Suprapubic skin (tissue), 4 donors: ENCODE data around the gene SLC16A11. TPM values are rescaled to one million over a fixed set of nuclear protein-coding genes. Genes with fewer than 3 reads are reported as not detected.
A peak's percentile ranks its signal among the peaks of the same experiment; 100 is the strongest.
"Not testable (repeated sequence)": the region's sequence is repeated elsewhere in the genome, so short reads cannot be mapped to it uniquely, and the experiment has no call there.

Experiments used
- DNase-seq, 2 donors: peaks; one replicate each; pipeline ENCODE4 v3.0.0-alpha.2; 2019; ENCODE audit warnings: low spot score in 2 of 2
- H3K27ac ChIP-seq: fragments of 200-600 bp; sonication (generic); one replicate; pipeline ENCODE4 v1.5.1; 2019
- H3K27me3 ChIP-seq: fragments of 200-600 bp; sonication (generic); one replicate; pipeline ENCODE4 v1.5.1; 2019
- H3K36me3 ChIP-seq: fragments of 200-600 bp; sonication (generic); one replicate; pipeline ENCODE4 v1.5.1; 2019
- H3K4me1 ChIP-seq: fragments of 200-600 bp; sonication (generic); one replicate; pipeline ENCODE4 v1.5.1; 2019
- H3K4me3 ChIP-seq: fragments of 200-600 bp; sonication (generic); one replicate; pipeline ENCODE4 v1.5.1; 2019; ENCODE audit warnings: mild to moderate bottlenecking
- H3K9me3 ChIP-seq: fragments of 200-600 bp; sonication (generic); one replicate; pipeline ENCODE4 v1.5.1; 2019
- EP300 ChIP-seq: sonication (generic); formaldehyde crosslinking; IDR thresholded peaks from one replicate; pipeline ENCODE4 v1.6.1; 2017; ENCODE audit warnings: antibody characterized with exemption
- POLR2A ChIP-seq, 2 donors: fragments of 450-650 bp; IDR thresholded peaks; one replicate each; pipeline ENCODE4 v1.6.1; 2017; ENCODE audit warnings: antibody characterized with exemption in 2 of 2, mild to moderate bottlenecking in 2 of 2, moderate library complexity in 2 of 2
- POLR2AphosphoS5 ChIP-seq, 3 donors: sonication (generic); formaldehyde crosslinking; IDR thresholded peaks; one replicate each; pipeline ENCODE4 v1.6.1; 2017; ENCODE audit warnings: antibody characterized with exemption in 3 of 3
- WGBS: methylation state at CpG from one replicate; pipeline ENCODE4 v1.1.5; 2018; 5-methylcytosine and 5-hydroxymethylcytosine counted together
- total RNA-seq, 4 donors: library from RNA; depleted of rRNA; stranded (reverse); fragments of >200 nt; gene quantifications; one replicate each; pipeline ENCODE4 v1.1.0, GENCODE V29; 2016
- TF ChIP-seq, protein P1 (sequence below), 2 donors: fragments of 200-600 bp in 1 of 2; fragments of 450-650 bp in 1 of 2; sonication (generic) in 1 of 2; IDR thresholded peaks; one replicate each; pipeline ENCODE4 v1.5.1; 2016 to 2019; ENCODE audit warnings: antibody characterized with exemption in 2 of 2, mild to moderate bottlenecking in 1 of 2, moderate library complexity in 1 of 2

SLC16A11 gene
- total RNA-seq, 4 donors from 2014 or later: 0.26 to 10.8 (median 5.5) TPM

DNA sequence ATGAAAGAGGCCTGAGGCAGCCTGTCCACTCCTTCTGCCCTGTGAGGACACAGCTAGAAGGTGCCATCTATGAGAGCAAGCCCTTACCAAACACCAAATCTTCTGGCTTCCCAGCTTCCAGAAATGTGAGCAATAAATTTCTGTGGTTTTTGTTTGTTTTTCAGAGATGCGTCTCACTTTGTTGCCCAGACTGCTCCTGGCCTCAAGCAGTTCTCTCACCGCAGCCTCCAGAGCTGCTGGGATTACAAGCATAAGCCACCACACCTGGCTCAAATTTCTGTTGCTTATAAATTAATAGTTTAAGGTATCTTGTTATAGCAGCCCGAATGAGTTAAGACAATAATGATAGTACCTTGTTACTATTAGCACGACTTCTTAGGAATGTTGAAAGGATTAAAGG is 12.5 kb upstream of the SLC16A11 start:
- H3K36me3 ChIP-seq: no peaks in the 10 kb centered on the region
- no peak overlapping the region for H3K4me3 ChIP-seq
- H3K4me1 ChIP-seq: peaks cover 6% of the 10 kb centered on the region
- no peaks in the 10 kb centered on the region for H3K27me3 ChIP-seq
- WGBS: 68% methylated on average over 4 of the region's 4 CpGs
- TF ChIP-seq EP300: no peak
- TF ChIP-seq POLR2AphosphoS5 (IDR thresholded peaks at IDR 0.05): no peak
- TF ChIP-seq POLR2A (IDR thresholded peaks at IDR 0.05): no peak
- TF ChIP-seq, protein P1, sequence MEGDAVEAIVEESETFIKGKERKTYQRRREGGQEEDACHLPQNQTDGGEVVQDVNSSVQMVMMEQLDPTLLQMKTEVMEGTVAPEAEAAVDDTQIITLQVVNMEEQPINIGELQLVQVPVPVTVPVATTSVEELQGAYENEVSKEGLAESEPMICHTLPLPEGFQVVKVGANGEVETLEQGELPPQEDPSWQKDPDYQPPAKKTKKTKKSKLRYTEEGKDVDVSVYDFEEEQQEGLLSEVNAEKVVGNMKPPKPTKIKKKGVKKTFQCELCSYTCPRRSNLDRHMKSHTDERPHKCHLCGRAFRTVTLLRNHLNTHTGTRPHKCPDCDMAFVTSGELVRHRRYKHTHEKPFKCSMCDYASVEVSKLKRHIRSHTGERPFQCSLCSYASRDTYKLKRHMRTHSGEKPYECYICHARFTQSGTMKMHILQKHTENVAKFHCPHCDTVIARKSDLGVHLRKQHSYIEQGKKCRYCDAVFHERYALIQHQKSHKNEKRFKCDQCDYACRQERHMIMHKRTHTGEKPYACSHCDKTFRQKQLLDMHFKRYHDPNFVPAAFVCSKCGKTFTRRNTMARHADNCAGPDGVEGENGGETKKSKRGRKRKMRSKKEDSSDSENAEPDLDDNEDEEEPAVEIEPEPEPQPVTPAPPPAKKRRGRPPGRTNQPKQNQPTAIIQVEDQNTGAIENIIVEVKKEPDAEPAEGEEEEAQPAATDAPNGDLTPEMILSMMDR (IDR thresholded peaks at IDR 0.05): no peak
- H3K27ac ChIP-seq: no peak overlapping the region
- no peaks in the 10 kb centered on the region for H3K9me3 ChIP-seq
- no peak for DNase-seq

DNA sequence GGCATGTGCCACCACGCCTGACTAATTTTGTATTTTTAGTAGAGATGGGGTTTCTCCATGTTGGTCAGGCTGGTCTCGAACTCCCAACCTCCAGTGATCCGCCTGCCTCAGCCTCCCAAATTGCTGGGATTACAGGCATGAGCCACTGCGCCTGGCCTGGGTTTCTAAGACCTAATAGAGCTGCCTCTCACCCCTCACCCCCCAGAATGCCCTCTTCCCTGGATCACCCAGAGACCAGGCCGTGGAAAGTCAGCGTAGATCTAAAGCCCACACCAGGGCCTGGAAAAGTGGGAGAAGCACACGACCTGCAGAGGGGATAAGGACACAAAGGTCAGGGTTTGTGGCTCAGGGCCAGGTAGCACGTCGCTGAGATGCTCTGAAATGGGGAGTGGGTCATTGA is 6.7 kb upstream of the SLC16A11 start:
- not testable (repeated sequence) for DNase-seq, H3K27ac ChIP-seq, H3K4me3 ChIP-seq, H3K9me3 ChIP-seq, H3K27me3 ChIP-seq, H3K36me3 ChIP-seq
- WGBS: 88% methylated on average over 8 of the region's 9 CpGs
- H3K4me1 ChIP-seq: peaks cover 17% of the 10 kb centered on the region

DNA sequence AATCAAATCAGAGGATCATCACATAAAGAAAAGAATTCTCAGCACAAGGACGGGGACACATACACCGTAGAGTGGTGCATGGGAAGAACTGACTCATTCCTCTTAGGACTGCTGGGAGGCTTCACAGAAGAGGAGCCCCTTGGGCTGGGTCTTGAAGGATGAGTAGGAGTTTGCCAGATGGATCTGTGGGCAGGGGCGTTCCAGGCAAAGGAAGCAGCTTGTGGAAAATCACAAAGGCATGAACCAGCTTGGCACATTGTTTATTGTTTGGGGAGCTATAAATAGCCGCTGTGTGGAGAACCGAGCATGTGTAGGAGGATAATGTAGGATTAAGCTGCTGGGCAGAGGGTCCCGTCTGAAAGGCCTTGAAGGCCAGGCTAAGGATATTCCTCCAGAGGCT is 5.1 kb upstream of the SLC16A11 start:
- no peak for DNase-seq
- Histone ChIP-seq H3K27me3 (peaks cover 4% of the 10 kb centered on the region), H3K9me3 (no peaks in the 10 kb centered on the region), H3K27ac (no peak overlapping the region), H3K36me3 (no peaks in the 10 kb centered on the region), H3K4me3 (no peak overlapping the region), H3K4me1 (peaks cover 26% of the 10 kb centered on the region)
- whole genome bisulfite sequencing: 68% methylated on average over 6 of the region's 6 CpGs
- TF ChIP-seq, protein P1 (IDR thresholded peaks at IDR 0.05): no peak
- TF ChIP-seq POLR2A (IDR thresholded peaks at IDR 0.05): no peak
- no peak for TF ChIP-seq EP300
- no peak for TF ChIP-seq POLR2AphosphoS5 (IDR thresholded peaks at IDR 0.05)

- H3K4me1 ChIP-seq: peaks cover 40% of the 10 kb centered on the region
- H3K9me3 ChIP-seq: no peaks in the 10 kb centered on the region
- DNase-seq: no peak
- 65% methylated on average over 6 of the region's 6 CpGs for WGBS
- H3K27me3 ChIP-seq: peaks cover 8% of the 10 kb centered on the region
- TF ChIP-seq EP300 (no peak), POLR2A (IDR thresholded peaks at IDR 0.05) (no peak), POLR2AphosphoS5 (IDR thresholded peaks at IDR 0.05) (no peak)
- TF ChIP-seq, protein P1 (IDR thresholded peaks at IDR 0.05): no peak
- peak overlapping the region; percentile 42 for H3K4me3 ChIP-seq
- peak overlapping the region; percentile 91 for H3K27ac ChIP-seq
- no peaks in the 10 kb centered on the region for H3K36me3 ChIP-seq
Measured at GRCh38 chr17:7047566-7047965, 3.7 kb upstream of the SLC16A11 start.

GRCh38 chr17:7046725-7047397 is 3.0 kb upstream of the SLC16A11 start:
- H3K4me1 ChIP-seq: peaks cover 47% of the 10 kb centered on the region
- 13% methylated on average over 24 of the region's 26 CpGs for WGBS
- peak overlapping the region; percentile 42 for H3K4me3 ChIP-seq

DNA sequence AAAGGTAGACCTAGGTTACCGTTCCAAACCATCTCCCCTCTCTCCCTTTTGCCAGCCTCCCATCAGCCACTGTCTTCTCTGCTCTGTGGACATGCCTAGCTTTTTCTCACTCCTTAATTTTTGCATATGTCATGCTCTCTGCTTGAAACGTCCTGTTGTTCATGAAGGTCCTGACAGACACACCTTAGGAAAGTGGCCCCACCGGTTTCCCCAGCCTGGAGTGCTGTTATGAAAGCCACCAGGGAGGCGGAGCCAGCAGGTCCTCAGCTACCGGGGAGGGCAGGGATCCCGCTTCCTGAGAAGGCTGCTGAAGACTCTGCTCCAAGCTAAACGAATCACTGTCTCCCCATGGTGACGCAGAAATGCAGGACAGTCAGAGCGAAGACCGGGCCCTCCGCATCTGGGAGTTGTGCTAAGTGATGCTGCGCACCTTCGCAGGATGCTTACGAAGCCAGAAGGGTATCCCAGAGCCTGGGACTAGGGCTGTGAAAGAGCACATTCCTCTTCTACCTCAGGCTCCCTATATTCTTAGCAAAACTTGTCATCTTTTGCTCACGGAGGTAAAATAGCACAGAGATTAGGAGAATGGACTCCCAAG is 2.3 kb upstream of the SLC16A11 start:
- Histone ChIP-seq H3K27me3 (peaks cover 8% of the 10 kb centered on the region), H3K4me1 (peaks cover 47% of the 10 kb centered on the region), H3K27ac (peak overlapping the region; percentile 91), H3K4me3 (peak overlapping the region; percentile 42), H3K9me3 (no peaks in the 10 kb centered on the region), H3K36me3 (no peaks in the 10 kb centered on the region)
- DNase-seq: peak; percentile 88 to 91
- WGBS: 14% methylated on average over 15 of the region's 15 CpGs
- TF ChIP-seq POLR2A (IDR thresholded peaks at IDR 0.05): no peak
- TF ChIP-seq POLR2AphosphoS5 (IDR thresholded peaks at IDR 0.05): peak in 1 of 3 donors; percentile 49

More at GRCh38 chr17:7046725-7047397, 3.0 kb upstream of the SLC16A11 start:
- not testable (repeated sequence) for H3K36me3 ChIP-seq, H3K27me3 ChIP-seq, DNase-seq, H3K9me3 ChIP-seq
- peak overlapping the region; percentile 91 for H3K27ac ChIP-seq
